Upper lobe of right lung (tissue), 1 donor: ENCODE results near the gene ZBTB14. TPM values are rescaled to one million over a fixed set of nuclear protein-coding genes. Genes with fewer than 3 reads are reported as not detected.

ENCODE experiments used
- ATAC-seq: fragments of 200-7000 bp; cut with Tn5 transposase; one replicate; pipeline ENCODE4 v1.9.1; 2020; ENCODE audit warnings: mild to moderate bottlenecking, moderate library complexity
- DNase-seq: peaks from one replicate; pipeline ENCODE4 v3.0.0-alpha.2; 2020
- H3K27ac ChIP-seq: fragments of 200-600 bp; one replicate; pipeline ENCODE4 v1.8.0; 2022
- H3K27me3 ChIP-seq: fragments of 200-600 bp; one replicate; pipeline ENCODE4 v1.8.0; 2022; ENCODE audit warnings: mild to moderate bottlenecking
- H3K36me3 ChIP-seq: fragments of 200-600 bp; one replicate; pipeline ENCODE4 v1.8.0; 2022
- H3K4me1 ChIP-seq: fragments of 200-600 bp; one replicate; pipeline ENCODE4 v1.8.0; 2022
- H3K4me3 ChIP-seq: fragments of 200-600 bp; one replicate; pipeline ENCODE4 v1.8.0; 2022; ENCODE audit warnings: mild to moderate bottlenecking
- H3K9me3 ChIP-seq: fragments of 200-600 bp; one replicate; pipeline ENCODE4 v1.8.0; 2022
- intact Hi-C: fragments of 100-400 bp; cut with DNase I; formaldehyde crosslinking; loops from one replicate; pipeline ENCODE4 v1.11.0; 2022
- total RNA-seq: library from RNA; stranded (reverse); fragmentation: NEBNext Ultra II Directional; extraction: Animal tissue kit (Norgen Biotek cat#: 25700); gene quantifications from one replicate; pipeline ENCODE4 v1.2.1, GENCODE V29; 2021
- TF ChIP-seq, protein P1 (sequence below): fragments of 200-600 bp; IDR thresholded peaks from one replicate; pipeline ENCODE4 v1.8.0; 2022; ENCODE audit warnings: antibody characterized with exemption
- donor health status: DM: no; HTN: yes; CAD: no; lungs with severe emphysema.

The ZBTB14 gene
- total RNA-seq, 1 donor from 2014 or later = 13.4 TPM

DNA sequence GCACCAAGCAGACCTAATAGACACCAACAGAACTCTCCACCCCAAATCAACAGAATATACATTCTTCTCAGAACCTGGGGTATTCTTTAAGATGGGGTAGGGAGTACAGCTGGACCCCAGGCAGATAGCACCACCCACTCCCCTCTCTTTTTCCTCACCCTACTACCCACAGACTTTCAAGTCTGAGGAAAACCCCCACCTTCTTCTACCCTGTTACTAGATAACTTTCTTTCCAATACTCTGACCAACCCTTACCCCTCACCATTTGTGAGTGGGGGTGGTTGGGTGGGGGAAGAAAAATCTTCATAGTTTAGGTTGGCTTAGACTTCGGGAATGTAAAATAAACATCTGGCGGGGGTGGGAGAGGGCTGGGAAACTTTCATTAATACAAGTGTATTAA, 20.3 kb upstream of the ZBTB14 start:
- Histone ChIP-seq H3K9me3 (no peaks in the 10 kb centered on the region), H3K4me3 (no peak overlapping the region), H3K4me1 (no peaks in the 10 kb centered on the region), H3K36me3 (no peaks in the 10 kb centered on the region), H3K27me3 (no peaks in the 10 kb centered on the region), H3K27ac (no peak overlapping the region)
- intact Hi-C loops = no loop called here
- DNase-seq = no peak
- TF ChIP-seq, protein P1, sequence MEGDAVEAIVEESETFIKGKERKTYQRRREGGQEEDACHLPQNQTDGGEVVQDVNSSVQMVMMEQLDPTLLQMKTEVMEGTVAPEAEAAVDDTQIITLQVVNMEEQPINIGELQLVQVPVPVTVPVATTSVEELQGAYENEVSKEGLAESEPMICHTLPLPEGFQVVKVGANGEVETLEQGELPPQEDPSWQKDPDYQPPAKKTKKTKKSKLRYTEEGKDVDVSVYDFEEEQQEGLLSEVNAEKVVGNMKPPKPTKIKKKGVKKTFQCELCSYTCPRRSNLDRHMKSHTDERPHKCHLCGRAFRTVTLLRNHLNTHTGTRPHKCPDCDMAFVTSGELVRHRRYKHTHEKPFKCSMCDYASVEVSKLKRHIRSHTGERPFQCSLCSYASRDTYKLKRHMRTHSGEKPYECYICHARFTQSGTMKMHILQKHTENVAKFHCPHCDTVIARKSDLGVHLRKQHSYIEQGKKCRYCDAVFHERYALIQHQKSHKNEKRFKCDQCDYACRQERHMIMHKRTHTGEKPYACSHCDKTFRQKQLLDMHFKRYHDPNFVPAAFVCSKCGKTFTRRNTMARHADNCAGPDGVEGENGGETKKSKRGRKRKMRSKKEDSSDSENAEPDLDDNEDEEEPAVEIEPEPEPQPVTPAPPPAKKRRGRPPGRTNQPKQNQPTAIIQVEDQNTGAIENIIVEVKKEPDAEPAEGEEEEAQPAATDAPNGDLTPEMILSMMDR = no peak
- no peak for ATAC-seq

DNA sequence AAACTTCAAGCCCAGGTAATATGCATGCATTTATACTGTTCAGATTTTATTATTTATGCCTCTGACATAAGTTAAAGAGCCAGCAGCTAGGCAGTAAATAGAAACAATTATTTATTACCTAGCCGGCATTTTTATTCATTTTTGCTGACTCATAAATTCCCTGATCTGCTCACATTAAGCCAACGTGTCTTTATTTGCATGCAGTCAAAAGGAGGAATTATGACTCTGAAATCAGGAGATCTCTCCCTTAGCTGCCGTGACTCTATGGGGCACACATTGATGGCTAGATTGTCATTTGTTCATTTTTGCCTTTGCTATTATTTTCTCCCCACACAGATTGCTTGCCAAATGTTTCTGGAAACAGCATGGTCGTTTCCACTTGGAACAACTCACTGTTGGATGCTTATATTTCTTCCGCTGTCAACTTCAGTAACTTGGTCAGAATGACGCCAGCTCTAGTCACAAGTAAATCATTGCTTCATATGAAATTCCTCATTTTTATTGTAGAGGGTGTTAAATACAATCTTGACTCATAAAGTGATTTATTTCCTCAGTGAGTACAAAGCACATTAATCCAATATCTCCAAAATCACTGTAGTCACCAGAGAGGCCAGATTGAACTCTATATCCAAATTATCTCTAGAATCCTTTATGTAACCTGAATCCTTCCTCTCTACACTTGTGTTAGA, 15.9 kb upstream of the ZBTB14 start:
- H3K4me3 ChIP-seq = no peak overlapping the region
- no peaks in the 10 kb centered on the region for H3K9me3 ChIP-seq
- H3K36me3 ChIP-seq = no peaks in the 10 kb centered on the region
- no peaks in the 10 kb centered on the region for H3K27me3 ChIP-seq
- TF ChIP-seq, protein P1 = no peak
- DNase-seq (no peak), ATAC-seq (peak; percentile 37)
- peaks cover 4% of the 10 kb centered on the region for H3K4me1 ChIP-seq
- H3K27ac ChIP-seq = no peak overlapping the region
- intact Hi-C loops = no loop called here

DNA sequence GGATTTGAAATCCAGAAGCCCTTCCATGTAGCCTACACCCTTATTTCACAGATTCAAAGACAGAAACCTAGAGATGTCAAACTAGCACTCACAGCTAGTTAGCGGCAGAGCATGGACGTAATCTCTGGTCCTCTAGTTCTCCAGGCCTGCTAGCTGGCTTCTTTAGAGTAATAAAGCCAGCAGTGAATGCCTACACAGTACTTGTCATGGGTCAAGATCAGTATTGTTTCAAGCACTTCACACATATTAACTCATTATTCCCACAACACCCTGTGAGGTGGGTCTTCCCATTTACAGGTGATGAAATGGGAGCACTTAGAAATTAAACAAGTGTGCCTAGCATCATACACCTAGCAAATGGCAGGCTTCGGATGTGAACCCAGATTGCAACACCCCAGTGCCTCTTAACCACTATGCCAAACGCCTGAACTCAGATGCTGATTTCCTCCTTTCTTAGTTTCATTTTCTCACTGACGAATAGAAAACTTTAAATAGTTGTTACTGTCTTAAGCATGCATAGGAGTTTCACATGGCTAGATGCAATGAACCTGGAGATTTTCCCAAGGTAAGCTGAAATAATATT, 14.5 kb upstream of the ZBTB14 start:
- TF ChIP-seq, protein P1 = no peak
- H3K4me3 ChIP-seq = peak overlapping the region; percentile 33
- no peaks in the 10 kb centered on the region for H3K36me3 ChIP-seq
- peaks cover 4% of the 10 kb centered on the region for H3K4me1 ChIP-seq
- DNase-seq (no peak), ATAC-seq (peak; percentile 89)
- no peaks in the 10 kb centered on the region for H3K9me3 ChIP-seq
- H3K27ac ChIP-seq = no peak overlapping the region
- H3K27me3 ChIP-seq = no peaks in the 10 kb centered on the region
- intact Hi-C loops = no loop called here

DNA sequence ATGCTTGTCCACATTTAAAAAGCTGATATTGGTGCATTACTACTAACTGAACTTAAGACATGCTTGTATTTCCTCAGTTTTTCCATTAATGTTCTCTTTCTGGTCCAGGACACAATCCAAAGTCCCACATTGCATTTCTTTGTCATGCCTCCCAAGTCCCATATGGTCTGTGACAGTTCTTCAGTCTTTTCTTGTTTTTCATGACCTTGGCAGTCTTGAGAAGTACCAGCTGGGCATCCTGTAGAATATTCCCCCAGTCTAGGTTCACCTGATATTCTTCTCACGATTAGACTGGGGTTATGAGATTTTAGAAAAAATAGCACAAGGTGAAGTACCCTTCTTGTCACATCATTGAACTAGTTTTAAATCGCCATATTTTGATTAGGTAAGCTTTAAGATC, 10.3 kb upstream of the ZBTB14 start:
- TF ChIP-seq, protein P1 = no peak
- intact Hi-C loops = no loop called here
- Histone ChIP-seq H3K4me3 (no peak overlapping the region), H3K27me3 (no peaks in the 10 kb centered on the region), H3K4me1 (peaks cover 4% of the 10 kb centered on the region), H3K27ac (no peak overlapping the region), H3K9me3 (no peaks in the 10 kb centered on the region), H3K36me3 (no peaks in the 10 kb centered on the region)
- no peak for ATAC-seq
- DNase-seq = no peak

DNA sequence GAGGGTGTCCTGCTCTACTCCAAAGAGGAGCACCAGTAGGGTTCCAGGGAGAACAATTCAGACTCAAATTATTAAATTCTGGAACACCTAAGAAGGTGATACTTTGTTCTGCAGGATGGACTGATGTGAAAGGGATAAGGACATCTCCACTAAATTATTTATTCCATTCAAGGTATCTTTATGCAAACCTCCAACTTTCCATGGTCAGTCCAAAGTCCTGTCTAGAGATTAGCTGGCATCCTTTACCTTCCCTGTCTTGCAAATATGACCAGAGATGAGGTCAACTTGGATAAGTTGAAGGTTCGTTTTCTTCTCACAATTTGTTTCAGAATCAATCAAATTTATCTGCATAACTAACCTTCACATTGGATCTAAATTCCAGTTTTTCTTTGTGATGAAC, 8.7 kb upstream of the ZBTB14 start:
- Histone ChIP-seq H3K9me3 (no peaks in the 10 kb centered on the region), H3K36me3 (no peaks in the 10 kb centered on the region), H3K4me3 (no peak overlapping the region), H3K27me3 (no peaks in the 10 kb centered on the region), H3K27ac (no peak overlapping the region), H3K4me1 (no peaks in the 10 kb centered on the region)
- intact Hi-C loops = no loop called here
- TF ChIP-seq, protein P1 = no peak
- ATAC-seq (no peak), DNase-seq (no peak)
